Parathyroid adenoma (tissue), 2 donors: ENCODE results near the gene CCNL2.

Source experiments
- H2AFZ ChIP-seq: fragments of 300-600 bp; sonication (generic); one replicate; pipeline ENCODE4 v1.7.0; 2017; ENCODE audit warnings: antibody characterized with exemption, mild to moderate bottlenecking
- H3K27ac ChIP-seq: fragments of 300-600 bp; sonication (generic); one replicate; pipeline ENCODE4 v1.7.0; 2017
- H3K27me3 ChIP-seq: fragments of 300-600 bp; sonication (generic); one replicate; pipeline ENCODE4 v1.7.0; 2017; ENCODE audit warnings: low read length; ENCODE audit not compliant: control insufficient read depth, insufficient read depth
- H3K36me3 ChIP-seq: fragments of 300-600 bp; sonication (generic); one replicate; pipeline ENCODE4 v1.7.0; 2017; ENCODE audit warnings: low read length; ENCODE audit not compliant: control insufficient read depth, insufficient read depth
- H3K4me1 ChIP-seq: fragments of 300-600 bp; sonication (generic); one replicate; pipeline ENCODE4 v1.7.0; 2017; ENCODE audit warnings: control low read depth
- H3K4me2 ChIP-seq: fragments of 300-600 bp; sonication (generic); one replicate; pipeline ENCODE4 v1.7.0; 2017; ENCODE audit warnings: low read length
- H3K4me3 ChIP-seq: fragments of 300-600 bp; sonication (generic); one replicate; pipeline ENCODE4 v1.7.0; 2017; ENCODE audit warnings: low read depth, low read length
- H3K79me2 ChIP-seq: fragments of 300-600 bp; sonication (generic); one replicate; pipeline ENCODE4 v1.7.0; 2017; ENCODE audit warnings: control low read depth
- H3K9ac ChIP-seq: fragments of 300-600 bp; sonication (generic); one replicate; pipeline ENCODE4 v1.7.0; 2017; ENCODE audit warnings: mild to moderate bottlenecking
- H3K9me3 ChIP-seq: fragments of 300-600 bp; sonication (generic); one replicate; pipeline ENCODE4 v1.7.0; 2017; ENCODE audit warnings: low read length; ENCODE audit not compliant: control insufficient read depth
- CTCF ChIP-seq: fragments of 300-600 bp; sonication (generic); IDR thresholded peaks from one replicate; pipeline ENCODE4 v1.7.0; 2017; ENCODE audit warnings: antibody characterized with exemption, mild to moderate bottlenecking
- donor health status: primary hyperparathyroidism.

Gene CCNL2

GRCh38 chr1:1342584-1343115 lies 56.5 kb downstream of the CCNL2 start:
- Histone ChIP-seq H3K36me3 (no peaks in the 10 kb centered on the region), H3K79me2 (peaks cover 22% of the 10 kb centered on the region), H3K27ac (no peak overlapping the region), H3K4me3 (no peak overlapping the region), H3K9ac (no peak overlapping the region), H3K27me3 (no peaks in the 10 kb centered on the region), H3K4me1 (no peaks in the 10 kb centered on the region), H2AFZ (no peak overlapping the region), H3K9me3 (no peaks in the 10 kb centered on the region), H3K4me2 (no peak overlapping the region)
- TF ChIP-seq CTCF, result no peak

GRCh38 chr1:1342061-1342562 lies 57.0 kb downstream of the CCNL2 start:
- Histone ChIP-seq H3K9me3 (no peaks in the 10 kb centered on the region), H3K27me3 (no peaks in the 10 kb centered on the region), H3K9ac (no peak overlapping the region), H3K4me2 (no peak overlapping the region), H3K4me1 (no peaks in the 10 kb centered on the region), H3K36me3 (no peaks in the 10 kb centered on the region), H3K27ac (no peak overlapping the region), H2AFZ (no peak overlapping the region), H3K79me2 (peaks cover 17% of the 10 kb centered on the region), H3K4me3 (no peak overlapping the region)
- TF ChIP-seq CTCF, result no peak

GRCh38 chr1:1341549-1342021 lies 57.5 kb downstream of the CCNL2 start:
- no peak overlapping the region for H3K4me2 ChIP-seq
- H3K9me3 ChIP-seq, result no peaks in the 10 kb centered on the region
- no peak overlapping the region for H3K4me3 ChIP-seq
- no peak overlapping the region for H3K9ac ChIP-seq
- H3K36me3 ChIP-seq, result no peaks in the 10 kb centered on the region
- H3K79me2 ChIP-seq, result peaks cover 14% of the 10 kb centered on the region
- no peaks in the 10 kb centered on the region for H3K27me3 ChIP-seq
- H3K4me1 ChIP-seq, result no peaks in the 10 kb centered on the region
- no peak overlapping the region for H2AFZ ChIP-seq
- no peak overlapping the region for H3K27ac ChIP-seq
- TF ChIP-seq CTCF, result no peak

GRCh38 chr1:1340791-1341548 lies 58.2 kb downstream of the CCNL2 start:
- TF ChIP-seq CTCF, result no peak

More at GRCh38 chr1:1340791-1341548, 58.2 kb downstream of the CCNL2 start:
- Histone ChIP-seq H3K79me2 (peaks cover 8% of the 10 kb centered on the region), H3K9me3 (no peaks in the 10 kb centered on the region), H2AFZ (no peak overlapping the region), H3K4me3 (no peak overlapping the region), H3K4me1 (no peaks in the 10 kb centered on the region), H3K36me3 (no peaks in the 10 kb centered on the region), H3K27ac (no peak overlapping the region), H3K4me2 (no peak overlapping the region), H3K9ac (no peak overlapping the region), H3K27me3 (no peaks in the 10 kb centered on the region)
